Measurements from ENCODE around the gene B4GALT3. TPM values are rescaled to one million over a fixed set of nuclear protein-coding genes. Genes with fewer than 3 reads are reported as not detected.

The B4GALT3 gene
- total RNA-seq, 1 donor from 2014 or later, result 38.0 TPM

DNA sequence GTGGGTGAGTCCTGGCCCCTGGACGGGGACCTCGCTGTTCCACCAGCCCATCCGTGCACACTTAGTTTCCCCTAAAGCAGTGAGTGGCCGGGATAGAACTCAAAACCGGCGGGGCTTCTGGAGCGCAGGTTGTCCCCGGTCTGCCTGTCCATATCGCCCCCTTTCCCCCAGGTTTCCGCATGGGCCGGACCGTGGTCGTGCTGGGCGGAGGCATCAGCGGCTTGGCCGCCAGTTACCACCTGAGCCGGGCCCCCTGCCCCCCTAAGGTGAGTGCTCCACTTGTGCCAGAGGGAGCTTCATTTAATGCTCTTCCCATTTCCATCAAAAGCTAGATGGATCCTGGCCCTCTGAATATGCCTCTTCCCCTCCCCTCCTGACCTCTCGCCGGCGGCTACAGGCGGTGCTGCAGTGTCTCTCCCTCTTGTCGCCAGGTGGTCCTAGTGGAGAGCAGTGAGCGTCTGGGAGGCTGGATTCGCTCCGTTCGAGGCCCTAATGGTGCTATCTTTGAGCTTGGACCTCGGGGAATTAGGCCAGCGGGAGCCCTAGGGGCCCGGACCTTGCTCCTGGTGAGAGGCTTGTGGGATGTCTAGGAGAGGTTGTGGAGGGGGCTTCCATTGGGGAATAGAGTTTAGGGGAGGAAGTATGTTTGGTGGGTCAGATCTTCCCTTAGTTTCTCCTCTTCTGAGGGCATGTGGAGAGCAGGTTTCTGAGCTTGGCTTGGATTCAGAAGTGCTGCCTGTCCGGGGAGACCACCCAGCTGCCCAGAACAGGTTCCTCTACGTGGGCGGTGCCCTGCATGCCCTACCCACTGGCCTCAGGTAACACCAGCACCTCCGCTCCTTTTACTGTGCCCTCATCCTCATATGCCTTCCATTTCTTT is 10.4 kb downstream of the B4GALT3 start:
- peak overlapping the region; percentile 99 for H3K27ac Mint-ChIP-seq
- TF ChIP-seq, protein P1, sequence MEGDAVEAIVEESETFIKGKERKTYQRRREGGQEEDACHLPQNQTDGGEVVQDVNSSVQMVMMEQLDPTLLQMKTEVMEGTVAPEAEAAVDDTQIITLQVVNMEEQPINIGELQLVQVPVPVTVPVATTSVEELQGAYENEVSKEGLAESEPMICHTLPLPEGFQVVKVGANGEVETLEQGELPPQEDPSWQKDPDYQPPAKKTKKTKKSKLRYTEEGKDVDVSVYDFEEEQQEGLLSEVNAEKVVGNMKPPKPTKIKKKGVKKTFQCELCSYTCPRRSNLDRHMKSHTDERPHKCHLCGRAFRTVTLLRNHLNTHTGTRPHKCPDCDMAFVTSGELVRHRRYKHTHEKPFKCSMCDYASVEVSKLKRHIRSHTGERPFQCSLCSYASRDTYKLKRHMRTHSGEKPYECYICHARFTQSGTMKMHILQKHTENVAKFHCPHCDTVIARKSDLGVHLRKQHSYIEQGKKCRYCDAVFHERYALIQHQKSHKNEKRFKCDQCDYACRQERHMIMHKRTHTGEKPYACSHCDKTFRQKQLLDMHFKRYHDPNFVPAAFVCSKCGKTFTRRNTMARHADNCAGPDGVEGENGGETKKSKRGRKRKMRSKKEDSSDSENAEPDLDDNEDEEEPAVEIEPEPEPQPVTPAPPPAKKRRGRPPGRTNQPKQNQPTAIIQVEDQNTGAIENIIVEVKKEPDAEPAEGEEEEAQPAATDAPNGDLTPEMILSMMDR (IDR thresholded peaks at IDR 0.05; ENCODE audit: unreplicated experiment), result no peak
- H3K36me3 Mint-ChIP-seq, result peaks cover 24% of the 10 kb centered on the region
- no peaks in the 10 kb centered on the region for H3K9me3 Mint-ChIP-seq
- H3K27me3 Mint-ChIP-seq (ENCODE audit: low read depth), result no peaks in the 10 kb centered on the region
- H3K4me1 Mint-ChIP-seq, result peaks cover 17% of the 10 kb centered on the region
- DNase-seq (ENCODE audit: low spot score in 2 of 2, unreplicated experiment in 2 of 2), result no peak
- peak overlapping the region; percentile 88 for H3K4me3 Mint-ChIP-seq

DNA sequence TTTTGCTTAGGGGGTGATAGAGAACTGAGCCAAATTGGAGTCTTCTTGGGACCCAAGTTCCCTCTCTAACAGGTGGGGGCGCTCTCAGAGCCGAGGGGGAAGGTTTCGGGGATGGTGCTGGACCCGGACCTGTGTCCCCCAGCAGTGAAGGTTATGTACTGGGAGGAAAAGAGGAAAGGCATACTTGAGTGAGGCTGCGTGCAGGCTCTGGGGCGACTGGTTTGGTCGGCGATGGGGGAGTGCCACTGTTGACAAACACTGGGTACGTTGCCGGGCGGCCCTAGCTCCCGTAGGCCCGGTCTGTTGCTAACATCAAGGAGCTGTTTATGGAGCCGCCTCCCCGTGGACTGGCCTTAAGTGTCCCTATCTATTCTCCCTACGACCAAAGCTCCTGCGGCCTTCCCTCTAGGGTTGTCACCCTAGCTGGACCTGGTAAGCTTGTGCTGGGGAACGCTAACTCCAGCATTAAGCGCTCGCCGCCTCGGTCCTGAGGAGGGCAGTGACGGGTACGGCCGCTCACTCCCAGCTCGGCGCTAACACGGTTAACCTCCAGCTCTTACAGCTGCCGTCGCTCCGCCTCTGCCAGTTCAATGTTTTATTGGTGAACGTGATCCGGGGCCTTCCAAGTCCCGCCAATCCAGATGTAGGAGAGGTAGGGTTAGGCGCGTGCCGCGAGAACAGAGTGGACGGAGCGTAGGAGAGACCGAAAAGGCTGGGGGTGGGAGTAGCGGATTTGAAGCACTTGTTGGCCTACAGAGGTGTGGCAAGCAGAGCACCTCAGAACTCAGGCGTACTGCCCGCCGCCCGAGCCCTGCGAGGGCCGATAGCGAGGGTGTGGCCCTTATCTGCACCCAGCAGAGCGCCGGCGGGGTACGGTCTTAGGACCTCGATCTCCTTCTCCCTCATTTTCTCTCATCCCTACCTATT is 11.3 kb downstream of the B4GALT3 start, which contains the start of gene PPOX:
Gene PPOX, plus strand, starts transcription at position 685 of the 927 bp plus-strand sequence. CDS start 422 bp downstream, outside the sequence.
- TF ChIP-seq, protein P1 (IDR thresholded peaks at IDR 0.05; ENCODE audit: unreplicated experiment), result peak; percentile 26
- peak within 1 kb of the TSS; percentile 88 for H3K4me3 Mint-ChIP-seq
- H3K4me1 Mint-ChIP-seq, result peaks cover 22% of the 10 kb centered on the region
- H3K36me3 Mint-ChIP-seq, result peaks cover 31% of the 10 kb centered on the region
- no peaks in the 10 kb centered on the region for H3K27me3 Mint-ChIP-seq (ENCODE audit: low read depth)
- H3K27ac Mint-ChIP-seq, result peak within 1 kb of the TSS; percentile 99
- DNase-seq (ENCODE audit: low spot score in 2 of 2, unreplicated experiment in 2 of 2), result peak; percentile 80 to 86
- no peaks in the 10 kb centered on the region for H3K9me3 Mint-ChIP-seq

DNA sequence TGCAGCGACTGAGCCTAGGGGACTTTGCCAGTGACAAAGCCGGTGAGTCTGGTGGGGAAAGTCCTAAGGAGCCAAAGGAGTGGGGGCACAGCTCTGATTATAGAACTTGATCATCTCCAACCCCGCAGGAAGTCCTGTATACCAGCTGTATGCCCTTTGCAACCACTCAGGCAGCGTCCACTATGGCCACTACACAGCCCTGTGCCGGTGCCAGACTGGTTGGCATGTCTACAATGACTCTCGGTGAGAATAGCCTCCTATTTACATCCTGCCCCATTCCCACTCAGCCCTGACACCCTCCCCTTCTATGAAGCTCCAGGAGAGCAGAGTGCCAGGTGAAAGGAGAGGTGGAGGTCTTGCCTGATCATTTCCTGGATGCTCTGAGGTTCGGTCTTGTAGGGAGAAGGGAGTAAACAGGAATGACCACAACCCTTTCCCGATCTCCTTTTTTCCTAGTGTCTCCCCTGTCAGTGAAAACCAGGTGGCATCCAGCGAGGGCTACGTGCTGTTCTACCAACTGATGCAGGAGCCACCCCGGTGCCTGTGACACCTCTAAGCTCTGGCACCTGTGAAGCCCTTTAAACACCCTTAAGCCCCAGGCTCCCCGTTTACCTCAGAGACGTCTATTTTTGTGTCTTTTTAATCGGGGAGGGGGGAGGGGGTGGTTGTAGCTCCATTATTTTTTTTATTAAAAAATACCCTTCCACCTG is 12.3 kb downstream of the B4GALT3 start:
- peak overlapping the region; percentile 99 for H3K27ac Mint-ChIP-seq
- H3K4me1 Mint-ChIP-seq, result peaks cover 30% of the 10 kb centered on the region
- no peak for DNase-seq (ENCODE audit: low spot score in 2 of 2, unreplicated experiment in 2 of 2)
- peak overlapping the region; percentile 8 for H3K4me3 Mint-ChIP-seq
- peaks cover 29% of the 10 kb centered on the region for H3K36me3 Mint-ChIP-seq
- TF ChIP-seq, protein P1 (IDR thresholded peaks at IDR 0.05; ENCODE audit: unreplicated experiment), result no peak
- no peaks in the 10 kb centered on the region for H3K27me3 Mint-ChIP-seq (ENCODE audit: low read depth)
- no peaks in the 10 kb centered on the region for H3K9me3 Mint-ChIP-seq

DNA sequence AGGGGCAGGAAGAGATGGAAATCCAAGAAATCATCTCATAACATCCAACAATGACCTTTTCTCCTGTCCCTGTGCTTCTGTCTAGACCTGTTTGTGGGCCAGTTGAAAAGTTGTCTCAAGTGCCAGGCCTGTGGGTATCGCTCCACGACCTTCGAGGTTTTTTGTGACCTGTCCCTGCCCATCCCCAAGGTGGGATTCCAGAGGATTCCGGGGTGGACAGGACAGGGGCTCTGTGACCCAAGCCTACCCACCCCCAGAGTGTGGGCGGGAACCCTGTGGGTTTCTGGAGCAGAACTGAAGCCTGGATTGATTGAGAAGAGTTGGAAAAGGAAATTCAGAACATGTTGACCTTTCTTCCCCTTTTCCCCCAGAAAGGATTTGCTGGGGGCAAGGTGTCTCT is 13.5 kb downstream of the B4GALT3 start:
- peaks cover 36% of the 10 kb centered on the region for H3K4me1 Mint-ChIP-seq
- H3K4me3 Mint-ChIP-seq, result no peak overlapping the region
- no peak for DNase-seq (ENCODE audit: low spot score in 2 of 2, unreplicated experiment in 2 of 2)
- H3K9me3 Mint-ChIP-seq, result no peaks in the 10 kb centered on the region
- H3K27me3 Mint-ChIP-seq (ENCODE audit: low read depth), result no peaks in the 10 kb centered on the region
- H3K36me3 Mint-ChIP-seq, result peaks cover 29% of the 10 kb centered on the region
- H3K27ac Mint-ChIP-seq, result peak overlapping the region; percentile 99
- TF ChIP-seq, protein P1 (IDR thresholded peaks at IDR 0.05; ENCODE audit: unreplicated experiment), result no peak

DNA sequence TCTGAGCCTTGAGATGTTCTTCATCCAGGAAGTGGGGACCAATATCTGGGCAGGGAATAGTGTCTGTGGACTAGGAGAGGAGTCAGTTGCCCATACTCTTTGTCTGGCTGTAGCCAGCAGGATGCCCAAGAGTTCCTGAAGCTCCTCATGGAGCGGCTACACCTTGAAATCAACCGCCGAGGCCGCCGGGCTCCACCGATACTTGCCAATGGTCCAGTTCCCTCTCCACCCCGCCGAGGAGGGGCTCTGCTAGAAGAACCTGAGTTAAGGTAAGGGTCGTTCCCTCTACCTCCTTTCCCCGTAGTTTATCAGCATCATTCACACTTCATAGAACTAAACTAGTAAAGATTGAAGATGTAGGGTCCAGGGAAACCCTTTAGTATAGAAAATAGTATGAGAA is 14.5 kb downstream of the B4GALT3 start:
- TF ChIP-seq, protein P1 (IDR thresholded peaks at IDR 0.05; ENCODE audit: unreplicated experiment), result no peak
- Mint-ChIP-seq H3K4me1 (peaks cover 33% of the 10 kb centered on the region), H3K27me3 (ENCODE audit: low read depth) (no peaks in the 10 kb centered on the region), H3K4me3 (no peak overlapping the region), H3K27ac (no peak overlapping the region), H3K9me3 (no peaks in the 10 kb centered on the region), H3K36me3 (peaks cover 29% of the 10 kb centered on the region)
- no peak for DNase-seq (ENCODE audit: low spot score in 2 of 2, unreplicated experiment in 2 of 2)

Measured in mesothelial cell of epicardium (in vitro differentiated cells).